PC-3 (cell line): ENCODE results near the gene LMTK3. TPM values are rescaled to one million over a fixed set of nuclear protein-coding genes. Genes with fewer than 3 reads are reported as not detected.

ENCODE experiments used
- ATAC-seq: fragments of 200-7000 bp; cut with Tn5 transposase; 2 replicates; pipeline ENCODE4 v1.9.1; 2020; ENCODE audit warnings: mild to moderate bottlenecking, moderate library complexity
- BruUV-seq: library from RNA; stranded (reverse); fragments of 400-500 nt; replicated peaks from 2 replicates; lab custom pipeline; 2021; lab: Mats Ljungman, UMichigan
- CTCF ChIA-PET: fragments of 300-600 bp; sonication (Branson Sonifier 250); formaldehyde crosslinking; loops from one replicate; lab custom pipeline; 2022; ENCODE audit warnings: antibody characterized with exemption; lab: Charles Lee
- POLR2A ChIA-PET: fragments of 300-600 bp; sonication (Branson Sonifier 250); formaldehyde crosslinking; loops from one replicate; lab custom pipeline; 2022; ENCODE audit warnings: antibody characterized with exemption; ENCODE audit not compliant: unreplicated experiment; lab: Charles Lee
- DNase-seq: peaks from one replicate; pipeline ENCODE4 v3.0.0-alpha.2; 2015
- H2AFZ ChIP-seq: fragments of 300-600 bp; sonication (generic); 2 replicates; pipeline ENCODE4 v1.6.0; 2016; ENCODE audit warnings: antibody characterized with exemption, low read length
- H3F3A ChIP-seq: fragments of 300-600 bp; sonication (generic); one replicate; pipeline ENCODE4 v1.6.0; 2017; ENCODE audit warnings: antibody characterized with exemption, low read length, control low read depth, mild to moderate bottlenecking; ENCODE audit not compliant: unreplicated experiment
- H3K27ac ChIP-seq: fragments of 300-600 bp; sonication (generic); 2 replicates; pipeline ENCODE4 v1.5.1; 2016; ENCODE audit warnings: mild to moderate bottlenecking, low read length
- H3K27me3 ChIP-seq: fragments of 300-600 bp; sonication (generic); 2 replicates; pipeline ENCODE4 v1.6.1; 2016; ENCODE audit warnings: low read length, mixed read lengths
- H3K36me3 ChIP-seq: fragments of 300-600 bp; sonication (generic); 2 replicates; pipeline ENCODE4 v1.6.1; 2016; ENCODE audit warnings: low read depth, mixed run types, low read length, mixed read lengths
- H3K4me1 ChIP-seq: fragments of 300-600 bp; sonication (generic); 2 replicates; pipeline ENCODE4 v1.5.1; 2016; ENCODE audit warnings: low read length; ENCODE audit not compliant: insufficient read depth
- H3K4me2 ChIP-seq: fragments of 300-600 bp; sonication (generic); 2 replicates; pipeline ENCODE4 v1.6.0; 2016; ENCODE audit warnings: low read length
- H3K4me3 ChIP-seq: fragments of 300-600 bp; sonication (generic); 2 replicates; pipeline ENCODE4 v1.5.1; 2016; ENCODE audit warnings: mild to moderate bottlenecking, low read length, mixed read lengths
- H3K79me2 ChIP-seq: fragments of 300-600 bp; sonication (generic); 2 replicates; pipeline ENCODE4 v1.6.1; 2017; ENCODE audit warnings: low read length, mixed read lengths
- H3K9ac ChIP-seq: fragments of 300-600 bp; sonication (generic); 2 replicates; pipeline ENCODE4 v1.6.0; 2016; ENCODE audit warnings: mild to moderate bottlenecking, low read length
- H3K9me2 ChIP-seq: fragments of 300-600 bp; sonication (generic); replicated peaks from 2 replicates; pipeline ENCODE4 v1.6.1; 2016; ENCODE audit warnings: mixed run types, low read length, mixed read lengths
- H3K9me3 ChIP-seq: fragments of 300-600 bp; sonication (generic); 2 replicates; pipeline ENCODE4 v1.6.1; 2016; ENCODE audit warnings: low read length, mixed read lengths
- H4K20me1 ChIP-seq: fragments of 300-600 bp; sonication (generic); 2 replicates; pipeline ENCODE4 v1.6.1; 2016; ENCODE audit warnings: low read length, mixed read lengths
- EZH2 ChIP-seq: fragments of 300-600 bp; sonication (generic); IDR thresholded peaks from one replicate; pipeline ENCODE4 v1.6.1; 2017; ENCODE audit warnings: antibody characterized with exemption, mild to moderate bottlenecking, low read length; ENCODE audit not compliant: unreplicated experiment
- EZH2phosphoT487 ChIP-seq: fragments of 300-600 bp; sonication (generic); IDR thresholded peaks from 2 replicates; pipeline ENCODE4 v1.6.1; 2018; ENCODE audit warnings: mild to moderate bottlenecking, antibody characterized with exemption, low read length, borderline replicate concordance
- intact Hi-C: fragments of 100-400 bp; cut with micrococcal nuclease; formaldehyde crosslinking; loops from 2 replicates; pipeline ENCODE4 v1.9.0; 2023
- total RNA-seq: library from RNA; depleted of rRNA; stranded (reverse); fragments of >200 nt; gene quantifications from 2 replicates; pipeline ENCODE4 v1.2.3, GENCODE V29; 2014
- TF ChIP-seq, protein P1 (sequence below): fragments of 300-600 bp; sonication (generic); conservative IDR thresholded peaks from 2 replicates; pipeline ENCODE4 v1.5.1; 2017; ENCODE audit warnings: antibody characterized with exemption, low read depth, mild to moderate bottlenecking, low read length

Gene LMTK3
- total RNA-seq, 1 experiment from 2014 or later: 4.8 TPM

DNA sequence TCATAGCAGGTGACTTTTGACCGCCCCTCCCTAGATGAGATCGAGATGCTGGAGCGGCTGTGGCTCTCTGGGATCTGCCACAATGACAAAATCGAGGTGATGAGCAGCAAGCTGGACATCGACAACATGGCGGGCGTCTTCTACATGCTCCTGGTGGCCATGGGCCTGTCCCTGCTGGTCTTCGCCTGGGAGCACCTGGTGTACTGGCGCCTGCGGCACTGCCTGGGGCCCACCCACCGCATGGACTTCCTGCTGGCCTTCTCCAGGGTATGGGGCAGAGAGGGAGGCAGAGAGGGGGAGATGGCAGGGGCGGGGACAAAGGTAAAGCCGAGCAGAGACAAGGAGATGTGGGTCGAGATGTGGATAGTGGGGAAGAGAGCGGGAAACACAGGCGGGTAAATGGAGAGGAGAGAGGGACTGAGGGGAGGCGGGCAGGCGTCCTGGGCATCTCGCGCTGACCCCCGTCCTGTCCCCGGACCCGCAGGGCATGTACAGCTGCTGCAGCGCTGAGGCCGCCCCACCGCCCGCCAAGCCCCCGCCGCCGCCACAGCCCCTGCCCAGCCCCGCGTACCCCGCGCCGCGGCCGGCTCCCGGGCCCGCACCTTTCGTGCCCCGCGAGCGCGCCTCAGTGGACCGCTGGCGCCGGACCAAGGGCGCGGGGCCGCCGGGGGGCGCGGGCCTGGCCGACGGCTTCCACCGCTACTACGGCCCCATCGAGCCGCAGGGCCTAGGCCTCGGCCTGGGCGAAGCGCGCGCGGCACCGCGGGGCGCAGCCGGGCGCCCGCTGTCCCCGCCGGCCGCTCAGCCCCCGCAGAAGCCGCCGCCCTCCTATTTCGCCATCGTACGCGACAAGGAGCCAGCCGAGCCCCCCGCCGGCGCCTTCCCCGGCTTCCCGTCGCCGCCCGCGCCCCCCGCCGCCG, 69.3 kb downstream of the LMTK3 start:
- no TSS peak for BruUV-seq
- no peak for ATAC-seq
- H3F3A ChIP-seq: no peaks in the 10 kb centered on the region
- no peaks in the 10 kb centered on the region for H4K20me1 ChIP-seq
- intact Hi-C loops: no loop called here
- no peak for DNase-seq
- no peaks in the 10 kb centered on the region for H3K27me3 ChIP-seq
- ChIA-PET POLR2A (no interaction called here), CTCF (no interaction called here)
- peaks cover 2% of the 10 kb centered on the region; the same call in 1 of the 2 replicates for H3K36me3 ChIP-seq
- H2AFZ ChIP-seq: no peak overlapping the region
- peaks cover 14% of the 10 kb centered on the region; the same call in 1 of the 2 replicates for H3K4me1 ChIP-seq
- H3K79me2 ChIP-seq: peaks cover 14% of the 10 kb centered on the region
- no peak for TF ChIP-seq EZH2
- TF ChIP-seq, protein P1, sequence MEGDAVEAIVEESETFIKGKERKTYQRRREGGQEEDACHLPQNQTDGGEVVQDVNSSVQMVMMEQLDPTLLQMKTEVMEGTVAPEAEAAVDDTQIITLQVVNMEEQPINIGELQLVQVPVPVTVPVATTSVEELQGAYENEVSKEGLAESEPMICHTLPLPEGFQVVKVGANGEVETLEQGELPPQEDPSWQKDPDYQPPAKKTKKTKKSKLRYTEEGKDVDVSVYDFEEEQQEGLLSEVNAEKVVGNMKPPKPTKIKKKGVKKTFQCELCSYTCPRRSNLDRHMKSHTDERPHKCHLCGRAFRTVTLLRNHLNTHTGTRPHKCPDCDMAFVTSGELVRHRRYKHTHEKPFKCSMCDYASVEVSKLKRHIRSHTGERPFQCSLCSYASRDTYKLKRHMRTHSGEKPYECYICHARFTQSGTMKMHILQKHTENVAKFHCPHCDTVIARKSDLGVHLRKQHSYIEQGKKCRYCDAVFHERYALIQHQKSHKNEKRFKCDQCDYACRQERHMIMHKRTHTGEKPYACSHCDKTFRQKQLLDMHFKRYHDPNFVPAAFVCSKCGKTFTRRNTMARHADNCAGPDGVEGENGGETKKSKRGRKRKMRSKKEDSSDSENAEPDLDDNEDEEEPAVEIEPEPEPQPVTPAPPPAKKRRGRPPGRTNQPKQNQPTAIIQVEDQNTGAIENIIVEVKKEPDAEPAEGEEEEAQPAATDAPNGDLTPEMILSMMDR: no peak
- TF ChIP-seq EZH2phosphoT487: no peak
- H3K9me3 ChIP-seq: no peaks in the 10 kb centered on the region
- no peak overlapping the region for H3K4me2 ChIP-seq
- no peak overlapping the region for H3K27ac ChIP-seq
- no peak overlapping the region for H3K4me3 ChIP-seq
- H3K9ac ChIP-seq: no peak overlapping the region
- H3K9me2 ChIP-seq: no peaks in the 10 kb centered on the region

DNA sequence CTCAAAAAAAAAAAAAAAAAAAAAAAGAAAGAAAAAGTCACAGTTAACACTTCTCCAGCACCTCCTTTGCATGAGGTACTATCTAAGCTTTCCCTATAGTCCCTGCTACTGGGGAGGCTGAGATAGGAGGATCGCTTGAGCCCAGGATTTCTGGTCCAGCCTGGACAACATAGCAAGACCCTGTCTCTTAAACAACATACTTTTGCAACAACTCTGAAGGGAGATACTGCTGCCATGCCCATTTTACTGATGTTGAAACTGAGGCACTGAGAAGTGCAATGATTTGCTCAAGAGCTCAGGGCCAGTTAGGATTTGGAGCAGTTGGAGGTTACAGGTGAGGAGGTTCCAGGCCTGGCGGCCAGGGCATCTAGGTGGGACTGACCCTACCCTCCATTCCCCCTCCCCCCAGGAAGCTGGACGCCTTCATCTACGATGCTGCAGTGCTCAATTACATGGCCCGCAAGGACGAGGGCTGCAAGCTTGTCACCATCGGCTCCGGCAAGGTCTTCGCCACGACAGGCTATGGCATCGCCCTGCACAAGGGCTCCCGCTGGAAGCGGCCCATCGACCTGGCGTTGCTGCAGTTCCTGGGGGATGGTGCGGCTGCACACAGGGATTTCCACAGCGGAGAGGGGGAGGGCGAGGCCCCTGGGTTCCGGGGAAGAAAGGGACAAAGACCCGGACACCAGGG, 70.1 kb downstream of the LMTK3 start:
- Histone ChIP-seq H3K9me2 (no peaks in the 10 kb centered on the region), H3K36me3 (no peaks in the 10 kb centered on the region), H3K27me3 (no peaks in the 10 kb centered on the region), H3K27ac (no peak overlapping the region), H3K79me2 (peaks cover 7% of the 10 kb centered on the region), H4K20me1 (no peaks in the 10 kb centered on the region), H3K9ac (no peak overlapping the region), H3K9me3 (no peaks in the 10 kb centered on the region), H3K4me2 (no peak overlapping the region), H3F3A (no peaks in the 10 kb centered on the region), H3K4me3 (no peak overlapping the region), H2AFZ (no peak overlapping the region), H3K4me1 (peaks cover 11% of the 10 kb centered on the region; the same call in 1 of the 2 replicates)
- ChIA-PET CTCF (no interaction called here), POLR2A (no interaction called here)
- TF ChIP-seq, protein P1: no peak
- no peak for TF ChIP-seq EZH2
- intact Hi-C loops: no loop called here
- DNase-seq (no peak), ATAC-seq (no peak)
- BruUV-seq: no TSS peak
